Measurements from ENCODE around the gene PDPK1.

- TF ChIP-seq POLR2A (IDR thresholded peaks at IDR 0.05) (no peak), CTCF (IDR thresholded peaks at IDR 0.05) (no peak)
Measured at GRCh38 chr16:2532494-2533141, 5.2 kb upstream of the PDPK1 start.

Measured in tibial nerve (tissue), 3 donors.